SK-N-SH (cell line): ENCODE results near the gene NKX1-1. TPM values are rescaled to one million over a fixed set of nuclear protein-coding genes. Genes with fewer than 3 reads are reported as not detected.

Experiments
- CTCF ChIA-PET: fragments of 300-600, 350-600 bp; formaldehyde crosslinking; extraction: SDS; loops from one replicate; lab custom pipeline; 2021; lab: Yijun Ruan, JAX
- POLR2A ChIA-PET: fragments of 350-600 bp; sonication (Branson Sonifier 250); formaldehyde crosslinking; extraction: SDS; loops from one replicate; lab custom pipeline; 2020; ENCODE audit warnings: antibody characterized with exemption, inconsistent platforms; lab: Yijun Ruan, JAX
- DNase-seq: peaks from one replicate; pipeline ENCODE4 v3.0.0; 2012
- H2AFZ ChIP-seq: fragments of 200-600 bp; sonication (generic); 2 replicates; pipeline ENCODE4 v1.8.1; 2016; ENCODE audit warnings: antibody characterized with exemption, mild to moderate bottlenecking, low read depth
- H3F3A ChIP-seq: fragments of 200-600 bp; sonication (generic); replicated peaks from 2 replicates; pipeline ENCODE3; 2016; ENCODE audit warnings: antibody characterized with exemption, mild to moderate bottlenecking; ENCODE audit not compliant: insufficient read depth
- H3K27ac ChIP-seq, 2 experiments: fragments of 200-500 bp in 1 of 2; fragments of 200-600 bp in 1 of 2; sonication (Bioruptor generic) in 1 of 2; sonication (generic), shearing (Covaris generic) in 1 of 2; 2 replicates each; pipeline versions ENCODE4 v1.5.1 to v1.6.1; 2014 to 2016; ENCODE audit warnings: low read depth in 2 of 2, inconsistent platforms in 1 of 2, low read length in 1 of 2, mild to moderate bottlenecking in 1 of 2, mixed read lengths in 1 of 2
- H3K27me3 ChIP-seq: fragments of 200-600 bp; sonication (generic), shearing (Covaris generic); 2 replicates; pipeline ENCODE4 v1.6.1; 2016; ENCODE audit warnings: mixed run types; ENCODE audit not compliant: insufficient read depth
- H3K36me3 ChIP-seq, 2 experiments: fragments of 200-500 bp in 1 of 2; fragments of 200-600 bp in 1 of 2; sonication (Bioruptor generic) in 1 of 2; sonication (generic) in 1 of 2; replicated peaks in 1 of 2; 2 replicates each; pipeline versions ENCODE3 to v1.5.1; 2014 to 2016; ENCODE audit warnings: low read length in 1 of 2, mild to moderate bottlenecking in 1 of 2; ENCODE audit not compliant: insufficient read depth in 2 of 2, control insufficient read depth in 1 of 2
- H3K4me1 ChIP-seq, 2 experiments: fragments of 200-500 bp in 1 of 2; fragments of 200-600 bp in 1 of 2; sonication (Bioruptor generic) in 1 of 2; sonication (generic), shearing (Covaris generic) in 1 of 2; 2 replicates each; pipeline versions ENCODE4 v1.5.1 to v1.6.1; 2014 to 2016; ENCODE audit warnings: low read depth in 1 of 2, low read length in 1 of 2, mixed run types in 1 of 2; ENCODE audit not compliant: insufficient read depth in 2 of 2, control insufficient read depth in 1 of 2
- H3K4me2 ChIP-seq: fragments of 200-600 bp; sonication (generic), shearing (Covaris generic); 2 replicates; pipeline ENCODE4 v1.6.1; 2017; ENCODE audit warnings: mixed run types
- H3K4me3 ChIP-seq, 2 experiments: fragments of 200-500 bp in 1 of 2; fragments of 200-600 bp in 1 of 2; sonication (Bioruptor generic) in 1 of 2; sonication (generic), shearing (Covaris generic) in 1 of 2; 2 replicates each; pipeline versions ENCODE4 v1.5.1 to v1.8.1; 2014 to 2016; ENCODE audit warnings: low read depth in 2 of 2, inconsistent platforms in 1 of 2, low read length in 1 of 2, mild to moderate bottlenecking in 1 of 2, mixed read lengths in 1 of 2, moderate library complexity in 1 of 2
- H3K79me2 ChIP-seq: fragments of 200-600 bp; sonication (generic); 2 replicates; pipeline ENCODE4 v1.8.1; 2017; ENCODE audit warnings: mild to moderate bottlenecking; ENCODE audit not compliant: insufficient read depth
- H3K9ac ChIP-seq: fragments of 200-600 bp; sonication (generic); 2 replicates; pipeline ENCODE4 v1.6.1; 2017; ENCODE audit warnings: mixed run types
- H3K9me2 ChIP-seq: fragments of 200-600 bp; sonication (generic); 2 replicates; pipeline ENCODE4 v1.6.1; 2017; ENCODE audit warnings: mixed run types
- H3K9me3 ChIP-seq: fragments of 200-600 bp; sonication (generic); 2 replicates; pipeline ENCODE4 v1.6.1; 2017; ENCODE audit warnings: mixed run types, mild to moderate bottlenecking, moderate library complexity
- H4K20me1 ChIP-seq: fragments of 200-600 bp; sonication (generic); 2 replicates; pipeline ENCODE4 v1.6.1; 2017; ENCODE audit warnings: mild to moderate bottlenecking, mixed run types; ENCODE audit not compliant: insufficient read depth
- ELF1 ChIP-seq: IDR thresholded peaks from 2 replicates; pipeline ENCODE4 v1.4.0; 2012
- FOXJ3 ChIP-seq: sonication (generic); formaldehyde crosslinking; IDR thresholded peaks from 2 replicates; pipeline ENCODE4 v1.5.1; 2020; ENCODE audit warnings: mild to moderate bottlenecking, missing genetic modification reagents
- FOXM1 ChIP-seq: IDR thresholded peaks from 2 replicates; pipeline ENCODE4 v1.4.0; 2012; ENCODE audit warnings: low read depth, mild to moderate bottlenecking
- GATA2 ChIP-seq: sonication (generic); formaldehyde crosslinking; IDR thresholded peaks from 2 replicates; pipeline ENCODE4 v1.5.0; 2020; ENCODE audit warnings: mild to moderate bottlenecking, missing genetic modification reagents
- PBX3 ChIP-seq: IDR thresholded peaks from 2 replicates; pipeline ENCODE4; 2012
- REST ChIP-seq: IDR thresholded peaks from 2 replicates; pipeline ENCODE4 v1.6.1; 2012; ENCODE audit warnings: mild to moderate bottlenecking, low read depth, low read length, moderate library complexity
- RXRA ChIP-seq: IDR thresholded peaks from 2 replicates; pipeline ENCODE4 v1.4.0; 2012; ENCODE audit warnings: low read depth, mild to moderate bottlenecking, borderline replicate concordance
- TAF1 ChIP-seq: IDR thresholded peaks from 2 replicates; pipeline ENCODE4 v1.6.1; 2012; ENCODE audit warnings: low read depth, mild to moderate bottlenecking, low read length, moderate library complexity, borderline replicate concordance
- WGBS: methylation state at CpG from one replicate; pipeline ENCODE4 v1.1.6; 2017; ENCODE audit warnings: low lambda C conversion rate; 5-methylcytosine and 5-hydroxymethylcytosine counted together
- polyA plus RNA-seq, 3 experiments: library from polyadenylated mRNA; depleted of rRNA; stranded (reverse); fragments of >200 nt; gene quantifications; 2 replicates each; pipeline ENCODE4 v1.2.3, GENCODE V29; 2012

Gene NKX1-1
- polyA plus RNA-seq, 1 of the 3 experiments (the other 2 are of a cell fraction): not detected

- no peak for TF ChIP-seq FOXM1
- TF ChIP-seq GATA2 (CRISPR knock-in tag): no peak
- TF ChIP-seq PBX3: no peak
- no peak for TF ChIP-seq REST
- TF ChIP-seq FOXJ3 (CRISPR knock-in tag): no peak
- no peak for TF ChIP-seq ELF1
- TF ChIP-seq TAF1: no peak
- no peak for TF ChIP-seq RXRA
- DNase-seq: no peak
- POLR2A ChIA-PET: no interaction called here
- WGBS: 96% methylated on average over 15 of the region's 30 CpGs
- Histone ChIP-seq H3K27ac (no peak overlapping the region), H3K9me2 (no peaks in the 10 kb centered on the region), H3K4me2 (no peak overlapping the region), H3K4me3 (no peak overlapping the region), H3K4me1 (peaks cover 0 to 9% of the 10 kb centered on the region in 2 experiments; a peak in 1 of 4 replicates), H3K36me3 (peaks cover 9 to 42% of the 10 kb centered on the region in 2 experiments), H3K27me3 (no peaks in the 10 kb centered on the region), H3K9ac (no peak overlapping the region), H2AFZ (no peak overlapping the region), H3F3A (no peaks in the 10 kb centered on the region), H3K79me2 (peaks cover 23% of the 10 kb centered on the region), H3K9me3 (no peaks in the 10 kb centered on the region), H4K20me1 (peaks cover 4% of the 10 kb centered on the region)
- CTCF ChIA-PET: interaction anchor here (1.1 to 9.5 kb wide), 11 partner anchors 11 to 277 kb away, joined by 3 to 98 read pairs (median 4); no protein-coding TSS in a partner anchor
Measured at GRCh38 chr4:1353186-1354055, 52.8 kb downstream of the NKX1-1 start.

Other genes with a start within 250 kb of the NKX1-1 start
- 11.4 and 14.5 TPM in 2 replicates for gene SPON2, start 233.9 kb downstream of the NKX1-1 start, polyA plus RNA-seq (2012; rRNA removed)
- 158 and 183 TPM in 2 replicates for gene CTBP1, start 157.3 kb downstream of the NKX1-1 start, polyA plus RNA-seq (2012; rRNA removed)
- 123 and 128 TPM in 2 replicates for gene MAEA, start 116.6 kb downstream of the NKX1-1 start, polyA plus RNA-seq (2012; rRNA removed)
- 14.5 and 14.9 TPM in 2 replicates for gene UVSSA, start 59.2 kb downstream of the NKX1-1 start, polyA plus RNA-seq (2012; rRNA removed)